Prostate gland (tissue), 2 donors: ENCODE results near the gene LPP. TPM values are rescaled to one million over a fixed set of nuclear protein-coding genes. Genes with fewer than 3 reads are reported as not detected.

Experiments used
- DNase-seq: peaks from one replicate; pipeline ENCODE4 v3.0.0-alpha.2; 2019; ENCODE audit warnings: low spot score
- H3K27ac ChIP-seq, 2 donors: fragments of 200-600 bp; sonication (generic); 2 replicates each; pipeline ENCODE4 v1.5.1; 2017 to 2019
- H3K27me3 ChIP-seq: fragments of 200-600 bp; sonication (generic); replicated peaks from 2 replicates; pipeline ENCODE4 v1.5.1; 2019; ENCODE audit not compliant: insufficient read depth
- H3K36me3 ChIP-seq, 2 donors: fragments of 200-600 bp; sonication (generic); 1 replicate in 1 of 2; 2 replicates in 1 of 2; pipeline versions ENCODE4 v1.5.1 to v1.8.1; 2017 to 2019
- H3K4me1 ChIP-seq: fragments of 200-600 bp; sonication (generic); replicated peaks from 2 replicates; pipeline ENCODE4 v1.5.1; 2019
- H3K4me3 ChIP-seq, 2 donors: fragments of 200-600 bp; sonication (generic); 2 replicates each; pipeline ENCODE4 v1.5.1; 2017 to 2019
- H3K9me3 ChIP-seq: fragments of 200-600 bp; sonication (generic); 2 replicates; pipeline ENCODE4 v1.5.1; 2017
- POLR2A ChIP-seq: fragments of 450-650 bp; IDR thresholded peaks from one replicate; pipeline ENCODE4 v1.6.1; 2016; ENCODE audit warnings: antibody characterized with exemption, mild to moderate bottlenecking
- POLR2AphosphoS5 ChIP-seq: sonication (generic); formaldehyde crosslinking; IDR thresholded peaks from one replicate; pipeline ENCODE4 v1.6.1; 2017; ENCODE audit warnings: antibody characterized with exemption
- WGBS: methylation state at CpG from one replicate; pipeline ENCODE4 v1.1.5; 2018; 5-methylcytosine and 5-hydroxymethylcytosine counted together
- intact Hi-C: fragments of 100-400 bp; cut with DNase I; formaldehyde crosslinking; loops from one replicate; pipeline ENCODE4 v1.14.2; 2022
- total RNA-seq, 2 donors: library from RNA; depleted of rRNA; stranded (reverse); fragments of >200 nt; gene quantifications; one replicate each; pipeline ENCODE4 v1.1.0, GENCODE V29; 2016
- TF ChIP-seq, protein P1 (sequence below), 4 experiments: fragments of 200-600 bp in 2 of 4; fragments of 450-650 bp in 2 of 4; sonication (generic) in 2 of 4; IDR thresholded peaks; 1 replicate in 3 of 4; 2 replicates in 1 of 4; pipeline ENCODE4 v1.5.1; 2016 to 2019; ENCODE audit warnings: antibody characterized with exemption in 4 of 4, mild to moderate bottlenecking in 2 of 4, moderate library complexity in 2 of 4

LPP gene
- total RNA-seq, 2 donors from 2014 or later = 219 to 248 TPM

DNA sequence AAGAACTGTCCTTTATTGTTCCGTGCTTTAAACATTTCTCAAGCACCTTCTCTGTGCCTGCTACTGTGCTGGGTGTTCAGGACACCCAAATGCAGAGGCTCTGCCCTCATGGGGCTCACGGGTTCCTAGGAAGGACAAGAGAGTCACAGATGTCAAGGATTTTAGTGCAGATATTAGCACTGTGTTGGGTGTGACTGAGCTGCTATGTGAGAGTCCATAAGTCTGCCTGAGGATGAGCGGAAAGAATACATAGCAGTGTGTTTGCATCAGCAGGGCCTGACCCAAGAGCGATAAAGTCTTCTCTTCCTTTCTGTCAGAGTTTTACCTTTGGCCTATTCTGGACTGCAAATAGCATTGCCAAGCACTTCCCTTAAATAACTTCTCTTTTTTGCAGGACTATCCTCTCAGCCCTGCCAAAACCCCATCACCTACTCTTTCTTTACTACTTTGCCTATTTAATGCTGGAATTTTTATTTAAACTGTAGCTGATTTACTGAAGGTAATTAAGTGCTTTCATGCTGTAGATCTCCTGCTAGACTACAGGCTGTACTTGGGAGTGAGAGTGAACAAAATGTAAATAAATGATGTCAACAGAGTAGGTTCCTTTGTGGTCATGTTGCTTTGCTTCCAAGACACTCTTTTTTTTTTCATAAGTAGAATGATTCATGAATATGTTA is 558.4 kb downstream of the LPP start:
- Histone ChIP-seq H3K9me3 (no peaks in the 10 kb centered on the region), H3K36me3 (no peaks in the 10 kb centered on the region), H3K4me3 (no peak overlapping the region), H3K27me3 (no peaks in the 10 kb centered on the region), H3K4me1 (peaks cover 5% of the 10 kb centered on the region), H3K27ac (peak overlapping the region in 1 of 2 donors; percentile 2)
- TF ChIP-seq POLR2A = no peak
- TF ChIP-seq, protein P1, sequence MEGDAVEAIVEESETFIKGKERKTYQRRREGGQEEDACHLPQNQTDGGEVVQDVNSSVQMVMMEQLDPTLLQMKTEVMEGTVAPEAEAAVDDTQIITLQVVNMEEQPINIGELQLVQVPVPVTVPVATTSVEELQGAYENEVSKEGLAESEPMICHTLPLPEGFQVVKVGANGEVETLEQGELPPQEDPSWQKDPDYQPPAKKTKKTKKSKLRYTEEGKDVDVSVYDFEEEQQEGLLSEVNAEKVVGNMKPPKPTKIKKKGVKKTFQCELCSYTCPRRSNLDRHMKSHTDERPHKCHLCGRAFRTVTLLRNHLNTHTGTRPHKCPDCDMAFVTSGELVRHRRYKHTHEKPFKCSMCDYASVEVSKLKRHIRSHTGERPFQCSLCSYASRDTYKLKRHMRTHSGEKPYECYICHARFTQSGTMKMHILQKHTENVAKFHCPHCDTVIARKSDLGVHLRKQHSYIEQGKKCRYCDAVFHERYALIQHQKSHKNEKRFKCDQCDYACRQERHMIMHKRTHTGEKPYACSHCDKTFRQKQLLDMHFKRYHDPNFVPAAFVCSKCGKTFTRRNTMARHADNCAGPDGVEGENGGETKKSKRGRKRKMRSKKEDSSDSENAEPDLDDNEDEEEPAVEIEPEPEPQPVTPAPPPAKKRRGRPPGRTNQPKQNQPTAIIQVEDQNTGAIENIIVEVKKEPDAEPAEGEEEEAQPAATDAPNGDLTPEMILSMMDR (IDR thresholded peaks at IDR 0.05) = no peak
- peak; percentile 26 for TF ChIP-seq POLR2AphosphoS5
- DNase-seq = no peak
- 52% methylated on average over 4 of the region's 4 CpGs for WGBS
- intact Hi-C loops = no loop called here

DNA sequence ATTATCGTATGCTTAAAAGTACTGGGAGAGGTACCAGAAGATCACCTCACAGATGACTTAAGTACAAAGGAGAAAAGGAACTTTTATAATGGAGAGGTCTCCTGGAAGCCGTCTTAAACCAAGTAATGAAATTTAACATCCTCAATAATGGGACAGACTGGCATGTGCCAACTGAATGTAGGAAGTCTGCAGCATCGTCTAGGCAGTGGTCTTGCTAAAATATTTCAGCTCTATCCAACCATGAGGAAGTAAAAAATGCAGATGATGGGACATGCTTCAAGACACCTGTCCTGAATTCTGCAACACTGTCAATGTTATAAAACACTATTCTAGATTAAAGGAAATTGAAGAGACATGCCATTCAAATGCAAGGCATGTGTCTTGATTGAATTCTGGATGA is 559.0 kb downstream of the LPP start:
- DNase-seq = no peak
- no peaks in the 10 kb centered on the region for H3K9me3 ChIP-seq
- H3K27ac ChIP-seq = no peak overlapping the region
- intact Hi-C loops = no loop called here
- WGBS = 39% methylated on average over 3 of the region's 3 CpGs
- H3K4me3 ChIP-seq = no peak overlapping the region
- H3K36me3 ChIP-seq = no peaks in the 10 kb centered on the region
- TF ChIP-seq, protein P1 (IDR thresholded peaks at IDR 0.05) = no peak
- no peak for TF ChIP-seq POLR2A
- no peak for TF ChIP-seq POLR2AphosphoS5
- H3K4me1 ChIP-seq = peaks cover 5% of the 10 kb centered on the region
- H3K27me3 ChIP-seq = no peaks in the 10 kb centered on the region

DNA sequence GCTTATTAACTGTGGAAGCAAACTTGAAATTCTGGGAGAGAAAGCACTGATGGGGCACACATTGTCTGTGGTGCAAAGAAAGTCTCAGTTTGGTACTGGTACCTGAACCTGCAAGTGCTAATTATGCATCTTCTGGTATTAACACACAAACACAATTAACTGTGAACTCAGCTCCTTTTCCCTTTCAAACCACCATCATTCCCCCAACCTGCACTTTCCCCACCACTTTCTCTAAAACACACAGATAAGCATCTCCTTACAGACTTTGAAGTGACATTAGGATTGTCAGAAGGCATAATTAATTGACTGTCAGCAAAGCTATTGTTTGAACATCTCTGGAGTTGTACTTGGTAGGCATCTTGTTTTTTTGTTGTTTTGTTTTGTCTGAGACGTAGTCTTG is 565.6 kb downstream of the LPP start:
- DNase-seq = no peak
- no peak overlapping the region for H3K4me3 ChIP-seq
- 89% methylated on average over 1 of the region's 1 CpG for WGBS
- no peaks in the 10 kb centered on the region for H3K36me3 ChIP-seq
- H3K4me1 ChIP-seq = no peaks in the 10 kb centered on the region
- no peak overlapping the region for H3K27ac ChIP-seq
- TF ChIP-seq POLR2A (no peak), POLR2AphosphoS5 (no peak)
- TF ChIP-seq, protein P1 (IDR thresholded peaks at IDR 0.05) = no peak
- H3K27me3 ChIP-seq = no peaks in the 10 kb centered on the region
- intact Hi-C loops = no loop called here
- no peaks in the 10 kb centered on the region for H3K9me3 ChIP-seq

DNA sequence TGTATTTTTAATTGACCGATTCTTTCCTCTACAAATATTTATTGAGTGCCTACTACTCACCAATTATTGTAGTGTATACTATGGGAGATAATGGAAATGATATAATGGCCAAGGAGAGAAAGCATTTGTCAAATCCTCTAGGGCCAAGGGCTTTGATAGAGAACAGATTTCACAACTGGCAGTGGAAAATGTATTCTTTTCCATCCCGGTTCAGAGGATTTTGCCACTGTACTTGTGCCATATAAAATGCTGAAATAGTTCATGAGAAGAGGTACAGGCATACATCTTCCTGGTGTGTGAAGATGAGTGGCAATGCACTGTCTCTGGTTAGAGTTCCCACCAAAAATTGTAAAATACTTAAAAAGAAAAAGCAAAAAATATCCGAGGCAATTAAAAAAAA is 566.3 kb downstream of the LPP start:
- Histone ChIP-seq H3K27me3 (no peaks in the 10 kb centered on the region), H3K36me3 (no peaks in the 10 kb centered on the region), H3K4me3 (no peak overlapping the region), H3K4me1 (no peaks in the 10 kb centered on the region), H3K9me3 (no peaks in the 10 kb centered on the region), H3K27ac (no peak overlapping the region)
- TF ChIP-seq, protein P1 (IDR thresholded peaks at IDR 0.05) = no peak
- TF ChIP-seq POLR2AphosphoS5 = no peak
- no peak for TF ChIP-seq POLR2A
- no peak for DNase-seq
- intact Hi-C loops = no loop called here
- 48% methylated on average over 3 of the region's 3 CpGs for WGBS

DNA sequence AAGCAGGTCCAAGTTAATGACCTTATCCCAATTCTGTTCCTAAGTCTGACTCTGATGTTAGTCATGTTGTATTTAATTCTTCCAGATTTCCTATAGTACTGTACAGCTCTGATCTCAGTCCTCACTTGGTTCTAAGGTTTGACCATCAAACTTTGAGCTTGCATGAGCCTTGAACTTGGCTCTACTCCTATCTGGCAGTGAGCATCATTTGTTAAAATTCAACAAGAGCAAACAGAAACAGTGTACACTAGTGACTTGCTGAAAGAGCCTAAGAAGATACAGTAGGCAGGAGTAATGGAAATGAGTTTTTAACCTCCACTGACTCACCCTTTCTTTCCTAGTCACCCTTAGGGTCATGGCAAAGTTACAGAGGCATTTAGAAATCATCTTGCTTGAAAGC is 566.7 kb downstream of the LPP start:
- Histone ChIP-seq H3K36me3 (no peaks in the 10 kb centered on the region), H3K9me3 (no peaks in the 10 kb centered on the region), H3K4me3 (no peak overlapping the region), H3K27me3 (no peaks in the 10 kb centered on the region), H3K27ac (no peak overlapping the region), H3K4me1 (no peaks in the 10 kb centered on the region)
- no peak for TF ChIP-seq POLR2AphosphoS5
- TF ChIP-seq, protein P1 (IDR thresholded peaks at IDR 0.05) = no peak
- TF ChIP-seq POLR2A = no peak
- intact Hi-C loops = no loop called here
- DNase-seq = no peak
